Upper lobe of left lung (tissue), 6 donors: ENCODE results near the gene GAMT. TPM values are rescaled to one million over a fixed set of nuclear protein-coding genes. Genes with fewer than 3 reads are reported as not detected.
A peak's percentile ranks its signal among the peaks of the same experiment; 100 is the strongest.

Experiments
- ATAC-seq, 2 donors: fragments of 200-7000 bp; cut with Tn5 transposase; one replicate each; pipeline ENCODE4 v1.9.1; 2022; ENCODE audit warnings: mild to moderate bottlenecking in 2 of 2, moderate library complexity in 2 of 2; ENCODE audit not compliant: low FRiP score in 2 of 2
- DNase-seq, 2 donors: peaks; one replicate each; pipeline ENCODE4 v3.0.0-alpha.2; 2019 to 2020
- H3K27ac ChIP-seq, 4 donors: fragments of 200-600 bp; sonication (generic); one replicate each; pipeline ENCODE4 v1.5.1; 2016 to 2019
- H3K27me3 ChIP-seq, 4 donors: fragments of 200-600 bp; sonication (generic); one replicate each; pipeline ENCODE4 v1.5.1; 2017 to 2019
- H3K36me3 ChIP-seq, 4 donors: fragments of 200-600 bp; sonication (generic); one replicate each; pipeline ENCODE4 v1.5.1; 2016 to 2019
- H3K4me1 ChIP-seq, 4 donors: fragments of 200-600 bp; sonication (generic); one replicate each; pipeline ENCODE4 v1.5.1; 2018 to 2019
- H3K4me3 ChIP-seq, 4 donors: fragments of 200-600 bp; sonication (generic); one replicate each; pipeline ENCODE4 v1.5.1; 2017 to 2019; ENCODE audit warnings: mild to moderate bottlenecking in 2 of 4, moderate library complexity in 1 of 4
- H3K9me3 ChIP-seq, 4 donors: fragments of 200-600 bp; sonication (generic); one replicate each; pipeline ENCODE4 v1.5.1; 2018 to 2019
- EP300 ChIP-seq, 4 donors: sonication (generic); formaldehyde crosslinking; IDR thresholded peaks; one replicate each; pipeline ENCODE4 v1.5.1; 2017; ENCODE audit warnings: antibody characterized with exemption in 4 of 4, control low read depth in 2 of 4
- POLR2A ChIP-seq, 4 donors: fragments of 450-650 bp; IDR thresholded peaks; one replicate each; pipeline ENCODE4 v1.5.1; 2016 to 2017; ENCODE audit warnings: antibody characterized with exemption in 4 of 4, mild to moderate bottlenecking in 2 of 4
- POLR2AphosphoS5 ChIP-seq, 2 donors: sonication (generic); formaldehyde crosslinking; IDR thresholded peaks; one replicate each; pipeline ENCODE4 v1.5.1; 2017; ENCODE audit warnings: antibody characterized with exemption in 2 of 2
- WGBS, 2 donors: methylation state at CpG; one replicate each; pipeline ENCODE4 v1.1.5; 2017 to 2018; 5-methylcytosine and 5-hydroxymethylcytosine counted together
- total RNA-seq, 6 donors: library from RNA; depleted of rRNA in 4 of 6; stranded (reverse); fragments of >200 nt in 4 of 6; gene quantifications; one replicate each; pipeline versions ENCODE4 v1.1.0 to v1.2.1, GENCODE V29; 2016 to 2021
- TF ChIP-seq, protein P1 (sequence below), 6 experiments: fragments of 450-650 bp in 4 of 6; fragments of 200-600 bp in 2 of 6; sonication (generic) in 2 of 6; IDR thresholded peaks; one replicate each; pipeline ENCODE4 v1.5.1; 2016 to 2019; ENCODE audit warnings: antibody characterized with exemption in 6 of 6
- donor health status: DM: no; HTN: no; CAD: no; lungs with moderate emphysema.
- donor health status: DM: no; HTN: yes; CAD: no; lungs with severe emphysema.

Gene GAMT
- 10 to 100 TPM in 2 of 6 donors, 1 to 10 TPM in 4; 4.0 to 12.1 (median 8.1) TPM for total RNA-seq

DNA sequence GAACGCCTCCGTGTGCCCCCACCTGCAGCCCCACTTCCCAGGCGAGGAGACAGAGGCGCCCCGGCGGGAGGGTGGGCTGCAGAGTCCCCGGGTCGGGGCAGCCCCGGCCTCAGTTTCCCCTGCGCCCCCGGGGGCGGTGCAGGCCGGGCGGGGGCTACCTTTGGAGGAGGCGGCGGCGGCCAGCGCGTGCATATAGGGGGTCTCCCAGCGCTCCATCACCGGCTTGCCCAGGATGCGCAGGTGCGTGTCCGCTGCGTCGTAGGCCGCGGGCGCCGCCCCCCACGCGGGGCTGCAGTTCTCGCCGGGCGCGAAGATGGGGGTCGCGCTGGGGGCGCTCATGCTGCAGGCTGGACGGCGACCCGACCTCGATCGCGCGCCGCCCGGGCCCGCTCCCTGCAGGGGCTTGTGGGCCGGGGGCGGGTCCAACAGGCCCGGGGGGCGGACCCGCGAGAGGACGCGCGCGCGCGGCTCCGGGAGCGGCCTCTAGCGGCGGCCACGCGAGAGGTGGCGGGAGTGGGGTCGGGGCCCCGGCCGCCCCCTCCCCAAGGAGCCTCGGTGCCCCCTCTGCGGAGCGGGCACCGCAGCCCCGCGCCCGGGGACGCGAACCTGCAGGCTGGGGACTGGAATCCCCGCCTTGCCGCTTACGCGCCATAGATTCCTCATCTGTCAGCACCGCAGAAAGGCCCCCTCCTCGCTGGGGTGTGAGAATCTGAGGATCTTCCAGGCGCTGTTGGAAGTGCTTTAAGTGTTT is at the start of gene GAMT:
Gene GAMT (minus strand): TSS at position 405 of the 751 bp plus-strand sequence. CDS start 66 bp downstream, at position 339.
- ATAC-seq (peak in 1 of 2 donors; percentile 84), DNase-seq (peak in 1 of 2 donors; percentile 92)
- 0 to 2% methylated on average over 8 to 16 of the region's 87 CpGs for WGBS, 2 donors
- Histone ChIP-seq H3K4me1 (peaks cover 17 to 41% (median 26%) of the 10 kb centered on the region in 4 donors), H3K36me3 (no peaks in the 10 kb centered on the region), H3K27ac (peak within 1 kb of the TSS in 2 of 4 donors; percentile 9 to 43), H3K27me3 (peaks cover 0 to 16% (median 6%) of the 10 kb centered on the region in 4 donors), H3K4me3 (peak within 1 kb of the TSS; percentile 54 to 66 (median 61)), H3K9me3 (no peaks in the 10 kb centered on the region)
- TF ChIP-seq POLR2A (IDR thresholded peaks at IDR 0.05) (peak in 1 of 4 donors; percentile 28), EP300 (IDR thresholded peaks at IDR 0.05) (no peak), POLR2AphosphoS5 (IDR thresholded peaks at IDR 0.05) (no peak)
- TF ChIP-seq, protein P1, sequence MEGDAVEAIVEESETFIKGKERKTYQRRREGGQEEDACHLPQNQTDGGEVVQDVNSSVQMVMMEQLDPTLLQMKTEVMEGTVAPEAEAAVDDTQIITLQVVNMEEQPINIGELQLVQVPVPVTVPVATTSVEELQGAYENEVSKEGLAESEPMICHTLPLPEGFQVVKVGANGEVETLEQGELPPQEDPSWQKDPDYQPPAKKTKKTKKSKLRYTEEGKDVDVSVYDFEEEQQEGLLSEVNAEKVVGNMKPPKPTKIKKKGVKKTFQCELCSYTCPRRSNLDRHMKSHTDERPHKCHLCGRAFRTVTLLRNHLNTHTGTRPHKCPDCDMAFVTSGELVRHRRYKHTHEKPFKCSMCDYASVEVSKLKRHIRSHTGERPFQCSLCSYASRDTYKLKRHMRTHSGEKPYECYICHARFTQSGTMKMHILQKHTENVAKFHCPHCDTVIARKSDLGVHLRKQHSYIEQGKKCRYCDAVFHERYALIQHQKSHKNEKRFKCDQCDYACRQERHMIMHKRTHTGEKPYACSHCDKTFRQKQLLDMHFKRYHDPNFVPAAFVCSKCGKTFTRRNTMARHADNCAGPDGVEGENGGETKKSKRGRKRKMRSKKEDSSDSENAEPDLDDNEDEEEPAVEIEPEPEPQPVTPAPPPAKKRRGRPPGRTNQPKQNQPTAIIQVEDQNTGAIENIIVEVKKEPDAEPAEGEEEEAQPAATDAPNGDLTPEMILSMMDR (IDR thresholded peaks at IDR 0.05), result peak; percentile 43 to 60 (median 45)

DNA sequence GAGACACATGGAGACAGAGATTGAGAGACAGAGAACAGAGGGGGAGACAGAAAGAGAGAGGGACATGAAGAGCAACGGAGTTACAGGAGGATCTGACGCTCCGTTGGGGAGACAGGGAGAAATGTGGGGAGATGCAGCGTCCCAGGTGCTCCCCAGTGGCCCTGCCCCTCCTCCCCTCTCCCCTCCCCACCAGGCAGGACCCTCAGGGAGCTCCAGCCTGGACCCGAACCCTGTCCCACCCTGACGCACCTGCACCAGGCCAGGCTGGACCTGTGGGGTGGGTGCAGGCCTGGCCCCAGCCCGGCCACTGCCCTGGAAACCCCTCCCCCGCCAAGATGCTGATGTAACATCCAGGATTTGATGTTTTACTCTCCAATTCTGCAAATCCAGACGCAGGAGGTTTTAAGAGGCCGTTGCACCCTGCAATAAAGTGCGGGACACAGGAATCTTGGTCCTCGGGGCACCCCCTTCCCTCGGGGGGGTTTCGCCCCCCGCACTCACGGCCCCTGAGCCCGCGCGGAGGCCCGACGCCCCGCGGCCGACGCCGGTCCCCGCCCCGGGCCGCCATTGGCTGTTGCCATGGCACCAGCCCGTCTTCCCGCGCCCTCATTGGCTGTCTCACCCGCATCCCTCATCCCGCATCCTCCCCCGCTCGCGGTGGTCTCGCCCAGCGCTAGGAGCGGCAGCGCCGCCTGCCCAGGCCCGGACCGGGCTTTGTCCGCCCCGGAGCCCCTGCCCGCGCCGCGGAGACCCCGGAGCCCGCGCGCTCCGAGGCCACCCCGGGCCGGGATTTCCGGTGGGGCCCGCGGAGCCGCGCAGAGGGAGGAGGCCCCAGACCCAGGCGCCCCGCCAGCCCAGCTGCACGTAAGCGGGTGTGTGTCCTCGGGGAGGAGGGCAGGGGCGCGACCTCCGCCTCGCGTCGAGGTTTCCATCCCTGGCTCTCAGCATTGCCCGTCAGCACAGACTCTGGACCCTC is 48.4 kb upstream of the GAMT start, which contains the start of gene APC2:
Gene APC2 (plus strand): TSS at position 655 of the 976 bp plus-strand sequence. CDS start 2,881 bp downstream, outside the sequence.
- Histone ChIP-seq H3K36me3 (no peaks in the 10 kb centered on the region), H3K4me1 (peaks cover 19 to 40% (median 28%) of the 10 kb centered on the region in 4 donors), H3K27ac (no peak within 1 kb of the TSS), H3K9me3 (no peaks in the 10 kb centered on the region), H3K4me3 (no peak within 1 kb of the TSS), H3K27me3 (peaks cover 3 to 80% (median 55%) of the 10 kb centered on the region in 4 donors)
- 7 to 29% methylated on average over 6 to 39 of the region's 74 CpGs for WGBS, 2 donors
- DNase-seq (peak in 1 of 2 donors; percentile 84), ATAC-seq (no peak)
- TF ChIP-seq POLR2AphosphoS5 (IDR thresholded peaks at IDR 0.05), result no peak
- TF ChIP-seq, protein P1 (IDR thresholded peaks at IDR 0.05), result no peak
- TF ChIP-seq POLR2A (IDR thresholded peaks at IDR 0.05), result no peak
- TF ChIP-seq EP300 (IDR thresholded peaks at IDR 0.05), result no peak

DNA sequence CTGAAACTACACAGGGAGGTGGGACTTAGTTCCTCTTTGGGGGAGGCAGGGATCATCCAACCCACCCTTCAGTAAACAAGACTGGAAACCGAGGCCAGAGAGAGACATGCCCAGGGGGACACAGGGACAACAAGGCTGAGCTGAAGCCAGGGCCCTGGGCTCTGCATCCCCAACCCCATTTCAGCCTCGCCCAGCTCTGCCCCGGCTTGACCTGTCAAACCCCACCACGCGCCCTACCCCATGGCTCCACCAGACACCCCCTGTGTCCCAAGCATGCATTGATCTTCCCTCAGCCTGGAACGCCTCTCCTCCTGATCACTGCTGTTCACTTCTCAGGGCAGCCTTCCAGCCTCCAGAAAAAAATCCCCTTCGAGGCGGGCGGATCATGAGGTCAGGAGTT is 46.6 kb upstream of the GAMT start:
- no peaks in the 10 kb centered on the region for H3K9me3 ChIP-seq
- DNase-seq, result no peak
- peaks cover 3 to 71% (median 51%) of the 10 kb centered on the region in 4 donors for H3K27me3 ChIP-seq
- H3K4me3 ChIP-seq, result no peak overlapping the region
- 83 to 87% methylated on average over 6 to 9 of the region's 9 CpGs for WGBS, 2 donors
- TF ChIP-seq EP300 (IDR thresholded peaks at IDR 0.05), result no peak
- TF ChIP-seq, protein P1 (IDR thresholded peaks at IDR 0.05), result no peak
- TF ChIP-seq POLR2A (IDR thresholded peaks at IDR 0.05), result no peak
- no peak for TF ChIP-seq POLR2AphosphoS5 (IDR thresholded peaks at IDR 0.05)
- no peak overlapping the region for H3K27ac ChIP-seq
- no peak for ATAC-seq
- H3K36me3 ChIP-seq, result peaks cover 0 to 2% (median under 1%) of the 10 kb centered on the region in 4 donors
- peaks cover 22 to 36% (median 26%) of the 10 kb centered on the region in 4 donors for H3K4me1 ChIP-seq

DNA sequence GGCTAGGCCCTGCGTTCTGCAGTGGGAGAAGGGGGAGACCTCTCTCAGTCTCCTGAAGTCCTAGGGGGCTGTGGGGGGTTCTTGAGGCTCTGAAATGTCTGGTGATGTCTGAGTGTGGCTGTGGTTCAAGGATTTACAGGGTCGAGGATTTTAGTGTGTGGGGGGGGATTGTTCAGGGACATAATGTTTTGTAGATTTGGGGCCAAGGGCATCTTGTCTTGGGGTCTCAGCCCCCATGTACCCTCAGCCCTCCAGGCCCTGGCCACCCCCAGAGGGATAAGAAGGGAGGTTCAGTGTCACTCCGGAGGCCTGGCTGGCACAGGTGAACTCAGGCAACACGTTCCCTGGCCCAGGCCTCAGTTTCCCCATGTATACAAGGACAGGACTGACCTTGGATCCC is 46.2 kb upstream of the GAMT start:
- H3K4me1 ChIP-seq, result peaks cover 22 to 36% (median 26%) of the 10 kb centered on the region in 4 donors
- H3K27ac ChIP-seq, result no peak overlapping the region
- H3K4me3 ChIP-seq, result no peak overlapping the region
- H3K27me3 ChIP-seq, result peaks cover 3 to 67% (median 48%) of the 10 kb centered on the region in 4 donors
- DNase-seq (no peak), ATAC-seq (no peak)
- H3K9me3 ChIP-seq, result no peaks in the 10 kb centered on the region
- TF ChIP-seq, protein P1 (IDR thresholded peaks at IDR 0.05), result no peak
- TF ChIP-seq POLR2AphosphoS5 (IDR thresholded peaks at IDR 0.05), result no peak
- TF ChIP-seq POLR2A (IDR thresholded peaks at IDR 0.05), result no peak
- no peak for TF ChIP-seq EP300 (IDR thresholded peaks at IDR 0.05)
- 12 to 23% methylated on average over 3 to 4 of the region's 4 CpGs for WGBS, 2 donors
- H3K36me3 ChIP-seq, result peaks cover 0 to 6% (median 4%) of the 10 kb centered on the region in 4 donors
